A549 treated with AZD9567 at 1 μM for 4 hours (cell line): ENCODE data around the gene CIDEB. TPM values are rescaled to one million over a fixed set of nuclear protein-coding genes. Genes with fewer than 3 reads are reported as not detected.

Experiments
- total RNA-seq: library from RNA; stranded (reverse); fragments of 200-300 nt; extraction: Qiagen RNA extraction; gene quantifications from 5 replicates; pipeline ENCODE4 v1.2.3, GENCODE V29; 2022; ENCODE audit not compliant: insufficient read depth

CIDEB gene, protein sequence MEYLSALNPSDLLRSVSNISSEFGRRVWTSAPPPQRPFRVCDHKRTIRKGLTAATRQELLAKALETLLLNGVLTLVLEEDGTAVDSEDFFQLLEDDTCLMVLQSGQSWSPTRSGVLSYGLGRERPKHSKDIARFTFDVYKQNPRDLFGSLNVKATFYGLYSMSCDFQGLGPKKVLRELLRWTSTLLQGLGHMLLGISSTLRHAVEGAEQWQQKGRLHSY
- total RNA-seq: 0.09 to 0.51 TPM (median 0.32 TPM) in 4 of 5 replicates, not detected in the other

DNA sequence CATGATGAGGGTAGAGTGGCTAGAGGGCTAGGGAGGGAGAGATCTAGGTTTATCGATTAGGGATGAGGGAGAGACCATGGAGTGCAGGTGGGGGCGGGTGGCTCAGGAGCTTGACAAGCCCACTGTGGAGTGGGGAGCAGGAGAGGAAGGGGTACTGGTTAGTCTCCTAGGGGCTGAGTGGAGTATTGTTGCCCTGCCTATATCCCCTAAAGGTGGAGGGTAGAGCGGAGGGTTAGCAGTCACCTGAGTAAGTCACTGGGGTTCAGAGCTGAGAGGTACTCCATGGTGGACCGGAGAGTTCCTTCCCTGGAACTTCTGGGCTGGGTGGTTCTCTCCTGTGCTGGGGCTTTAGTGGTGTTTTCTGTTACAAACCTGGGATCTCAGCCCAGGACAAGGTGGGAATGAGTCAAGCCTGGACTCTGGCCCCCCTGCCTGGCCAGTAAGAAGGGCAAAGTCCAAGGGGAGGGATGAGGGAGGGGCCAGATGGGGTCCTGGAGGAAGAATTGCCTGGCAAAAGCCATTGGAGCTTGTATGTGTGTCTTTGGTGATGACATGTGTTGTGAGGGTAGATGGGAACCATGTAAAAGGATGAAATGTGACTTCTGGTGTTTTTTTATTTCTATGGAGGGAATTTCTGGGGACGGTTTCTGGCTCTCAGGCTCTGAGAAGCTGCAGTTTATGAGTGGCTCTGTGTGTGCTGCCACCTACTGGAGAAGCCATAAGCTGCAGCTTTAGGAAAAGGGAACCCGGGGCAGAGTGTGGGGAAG, at the start of gene CIDEB:
TSS of gene CIDEB (minus strand) at position 403 of the 767 bp plus-strand sequence. CDS start at position 284, 119 bp downstream.

DNA sequence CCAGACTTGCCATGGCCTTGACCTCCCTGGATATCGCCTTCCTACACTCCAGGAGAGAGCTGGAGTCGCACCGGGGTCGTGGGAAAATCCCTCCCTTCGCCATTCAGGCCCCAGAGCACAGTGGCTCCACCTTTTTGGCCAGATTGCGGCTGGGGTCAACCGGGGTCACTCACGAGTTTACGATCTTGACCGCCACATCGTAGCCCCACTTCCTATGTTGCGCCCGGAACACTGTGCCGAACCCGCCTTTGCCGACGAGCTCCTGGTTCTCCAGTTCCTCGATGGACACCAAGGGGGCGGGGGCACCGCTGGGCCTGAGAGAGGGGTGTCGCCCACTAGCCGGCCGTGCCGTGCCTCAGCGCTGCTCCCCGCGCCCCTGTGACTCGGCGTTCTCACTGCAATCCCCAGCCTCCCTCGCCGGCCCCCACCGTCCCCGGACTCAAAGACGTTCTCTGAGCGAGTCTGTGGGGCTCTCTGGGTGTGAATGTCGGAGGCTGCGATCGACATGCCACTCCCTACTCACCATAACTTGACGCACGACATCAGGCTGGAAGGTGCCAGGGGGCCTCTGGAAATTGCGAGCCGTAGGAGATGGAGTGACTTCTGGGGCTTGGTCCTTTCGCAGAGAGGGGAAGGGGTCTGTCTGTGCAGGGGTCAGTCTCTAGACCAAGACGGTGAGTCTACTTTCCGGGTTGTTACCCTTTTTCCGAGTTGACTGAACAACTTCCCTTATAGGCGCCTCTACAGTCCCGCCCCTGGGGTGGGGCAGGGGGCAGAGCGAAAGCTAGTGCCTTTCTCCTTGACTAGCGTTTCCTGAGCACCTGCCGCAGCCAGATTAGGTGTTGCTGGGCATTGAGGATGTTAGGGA, 31.7 kb upstream of the CIDEB start, which contains the start of gene RIPK3:
TSS of gene RIPK3 (minus strand) at position 708 of the 868 bp plus-strand sequence. CDS start at position 543, 165 bp downstream.

DNA sequence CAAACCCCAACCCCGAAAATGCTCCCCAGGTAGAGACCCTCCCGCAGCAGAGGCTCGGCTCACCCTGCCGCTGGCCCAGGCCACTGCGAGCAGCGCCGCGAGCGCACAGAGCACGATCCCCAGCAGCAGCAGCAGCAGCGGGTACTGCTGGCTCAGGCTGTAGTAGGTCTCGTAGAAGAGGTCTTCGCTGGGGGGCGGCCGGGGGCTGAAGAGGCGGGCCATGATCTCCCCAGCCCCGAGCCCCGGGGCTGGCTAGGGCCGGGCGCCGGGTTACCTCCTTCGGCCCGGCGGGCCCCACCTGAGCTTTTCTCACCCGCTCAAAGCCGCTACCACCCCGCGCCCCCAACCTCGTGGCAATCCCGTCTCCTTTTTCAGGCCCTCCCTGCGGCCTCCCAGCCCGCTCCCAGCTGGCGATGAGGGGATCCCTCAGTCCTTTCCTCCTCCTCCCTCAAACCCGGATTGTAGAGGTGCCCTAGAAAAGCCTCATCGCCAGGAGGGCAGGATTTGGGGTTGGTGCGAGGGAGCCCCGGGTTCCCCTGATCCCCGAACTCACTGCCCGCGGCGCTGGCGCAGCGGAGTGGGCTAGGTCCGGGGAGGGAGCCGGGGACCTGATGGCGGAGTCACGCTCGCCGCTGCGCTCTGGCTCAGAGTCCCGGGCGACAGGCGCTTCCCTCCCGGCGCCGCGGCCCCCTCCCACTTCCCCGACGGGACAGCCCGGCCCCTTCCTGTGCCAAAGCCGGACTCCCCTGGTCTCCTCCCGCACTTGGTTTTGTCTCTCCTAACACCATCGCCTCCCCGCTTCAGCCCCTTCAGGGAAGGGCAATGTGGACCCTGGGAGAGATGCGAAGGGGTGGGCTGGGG, 26.9 kb upstream of the CIDEB start, which contains the start of gene ADCY4:
TSS of gene ADCY4 (minus strand) at position 641 of the 861 bp plus-strand sequence. CDS start at position 222, 419 bp downstream.

DNA sequence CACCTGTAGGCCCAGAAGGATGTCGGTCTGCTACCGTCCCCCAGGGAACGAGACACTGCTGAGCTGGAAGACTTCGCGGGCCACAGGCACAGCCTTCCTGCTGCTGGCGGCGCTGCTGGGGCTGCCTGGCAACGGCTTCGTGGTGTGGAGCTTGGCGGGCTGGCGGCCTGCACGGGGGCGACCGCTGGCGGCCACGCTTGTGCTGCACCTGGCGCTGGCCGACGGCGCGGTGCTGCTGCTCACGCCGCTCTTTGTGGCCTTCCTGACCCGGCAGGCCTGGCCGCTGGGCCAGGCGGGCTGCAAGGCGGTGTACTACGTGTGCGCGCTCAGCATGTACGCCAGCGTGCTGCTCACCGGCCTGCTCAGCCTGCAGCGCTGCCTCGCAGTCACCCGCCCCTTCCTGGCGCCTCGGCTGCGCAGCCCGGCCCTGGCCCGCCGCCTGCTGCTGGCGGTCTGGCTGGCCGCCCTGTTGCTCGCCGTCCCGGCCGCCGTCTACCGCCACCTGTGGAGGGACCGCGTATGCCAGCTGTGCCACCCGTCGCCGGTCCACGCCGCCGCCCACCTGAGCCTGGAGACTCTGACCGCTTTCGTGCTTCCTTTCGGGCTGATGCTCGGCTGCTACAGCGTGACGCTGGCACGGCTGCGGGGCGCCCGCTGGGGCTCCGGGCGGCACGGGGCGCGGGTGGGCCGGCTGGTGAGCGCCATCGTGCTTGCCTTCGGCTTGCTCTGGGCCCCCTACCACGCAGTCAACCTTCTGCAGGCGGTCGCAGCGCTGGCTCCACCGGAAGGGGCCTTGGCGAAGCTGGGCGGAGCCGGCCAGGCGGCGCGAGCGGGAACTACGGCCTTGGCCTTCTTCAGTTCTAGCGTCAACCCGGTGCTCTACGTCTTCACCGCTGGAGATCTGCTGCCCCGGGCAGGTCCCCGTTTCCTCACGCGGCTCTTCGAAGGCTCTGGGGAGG, 3.1 kb upstream of the CIDEB start, which contains the start of gene LTB4R:
TSS of gene LTB4R (plus strand) at position 857 of the 959 bp plus-strand sequence. CDS start 4,150 bp downstream, outside the sequence.

DNA sequence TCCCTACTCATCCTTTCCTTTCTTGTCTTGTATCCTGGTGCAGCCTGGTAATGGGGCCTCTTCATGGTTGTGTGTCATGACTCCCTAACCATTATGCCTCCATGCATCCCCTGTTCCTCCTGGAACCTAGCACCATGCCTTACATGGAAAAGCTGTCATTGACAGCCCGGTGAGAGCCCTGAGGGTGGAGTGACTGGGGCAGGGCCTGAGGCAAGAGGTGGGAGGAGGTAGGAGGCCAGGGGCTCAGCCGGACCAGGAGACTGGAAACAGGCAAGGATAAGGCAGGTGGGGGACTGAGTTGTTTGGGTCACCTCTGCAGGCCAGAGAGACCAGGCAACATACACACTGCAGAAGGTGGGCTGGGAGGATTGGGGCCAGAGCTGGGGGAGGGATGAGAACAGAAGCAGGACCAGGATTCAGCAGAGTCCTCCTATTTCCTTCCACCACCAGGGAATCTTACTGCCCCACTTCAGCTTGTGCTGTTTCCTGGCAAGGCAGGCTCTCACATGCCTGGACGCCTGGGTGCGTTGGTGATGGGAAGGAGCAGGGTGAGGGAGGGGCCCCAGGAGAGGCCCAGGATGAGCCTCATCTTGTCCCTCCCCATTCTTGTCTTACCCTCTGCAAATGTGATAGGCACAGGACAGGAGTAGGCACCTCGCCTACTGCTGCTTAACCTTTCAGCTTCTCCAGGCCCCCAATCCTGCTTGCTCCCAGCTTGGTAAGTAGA, 1.9 kb upstream of the CIDEB start, which contains the start of gene LTB4R2:
TSS of gene LTB4R2 (plus strand) at position 603 of the 727 bp plus-strand sequence. CDS start 525 bp downstream, outside the sequence.

DNA sequence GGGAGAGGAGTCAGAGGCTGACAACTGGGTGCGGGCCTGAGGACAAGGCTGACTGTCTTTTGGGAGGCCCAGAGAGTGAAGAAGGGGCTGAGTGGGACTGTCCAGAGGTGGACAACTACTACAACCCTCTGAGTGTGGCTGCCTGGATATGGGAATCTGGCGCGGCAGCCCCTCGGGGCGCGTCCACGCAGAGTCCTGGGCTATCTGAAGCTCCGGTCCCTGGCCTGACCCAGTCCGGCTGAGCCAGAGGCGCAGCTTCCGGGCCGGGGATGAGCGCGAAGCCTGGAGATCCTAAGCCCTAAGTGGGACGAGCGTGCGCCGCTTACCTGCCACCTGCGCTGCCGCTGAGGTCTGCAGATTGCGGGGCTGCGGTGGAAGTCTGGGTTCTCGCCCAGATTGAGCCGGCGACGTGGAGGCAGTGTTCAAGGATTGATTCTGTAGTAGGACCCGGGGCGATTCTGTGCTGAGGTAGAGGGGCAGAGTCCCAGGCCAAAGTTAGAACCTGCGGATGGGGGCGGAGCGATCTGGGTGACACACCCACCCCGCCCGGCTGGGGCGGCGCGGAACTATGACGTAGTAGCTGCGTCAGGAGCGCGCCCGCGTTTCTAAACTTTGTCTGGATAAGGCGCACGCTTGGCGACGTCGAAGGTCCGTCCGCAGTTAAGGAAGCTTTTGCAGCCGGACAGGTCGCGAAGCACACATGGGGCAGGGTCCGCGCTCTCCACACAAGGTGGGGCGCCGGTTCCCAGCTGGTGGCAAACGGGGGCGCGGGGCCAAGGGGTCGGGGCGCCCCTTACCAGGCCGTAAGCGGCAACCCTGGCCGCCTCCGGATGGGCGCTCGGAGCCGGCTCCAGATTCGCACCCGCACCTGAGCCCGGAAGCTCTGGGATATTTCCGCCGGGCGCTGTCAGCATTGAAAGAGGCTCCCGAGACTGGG, 8.3 kb downstream of the CIDEB start, which contains the start of the genes DHRS1 and NOP9:
TSS of gene DHRS1 (minus strand) at position 526 of the 937 bp plus-strand sequence. CDS start 674 bp downstream, outside the sequence.
TSS of gene NOP9 (plus strand) at position 596 of the 937 bp plus-strand sequence. CDS start at position 701, 105 bp downstream.

DNA sequence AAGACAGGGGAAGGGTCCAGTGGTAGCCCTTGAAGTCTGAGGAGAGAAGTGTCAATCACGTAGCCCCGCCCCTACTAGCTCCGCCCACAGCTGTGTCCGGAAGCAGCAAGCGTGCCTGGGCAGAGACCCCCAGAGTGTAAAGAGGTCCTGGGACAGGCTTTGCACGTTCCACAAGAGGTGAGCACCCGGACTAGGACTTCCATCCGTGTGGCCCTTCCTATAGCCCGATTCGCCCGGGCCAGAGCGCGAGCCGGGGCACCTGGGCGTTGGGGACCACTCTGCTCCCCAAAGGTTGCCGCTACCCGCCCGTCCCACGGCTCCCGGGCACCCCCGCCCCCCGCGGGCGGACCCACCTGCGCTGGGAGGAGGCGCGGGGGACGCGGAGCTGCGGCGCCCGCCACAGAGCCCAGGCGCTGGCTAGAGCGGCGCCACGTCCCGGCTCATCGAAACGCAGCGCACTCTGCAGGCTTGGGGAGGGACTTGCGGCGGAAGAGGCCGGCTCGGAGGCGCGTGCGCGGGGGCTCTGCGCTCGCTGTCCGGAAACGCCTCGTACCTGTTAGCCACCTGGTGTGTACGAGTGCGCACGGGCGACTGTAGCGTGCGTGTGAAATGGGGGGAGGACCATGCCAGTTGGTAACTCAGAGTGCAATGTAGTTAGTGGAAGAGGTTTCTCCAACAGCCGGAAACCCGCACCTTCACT, 36.5 kb downstream of the CIDEB start, which contains the start of gene RABGGTA:
TSS of gene RABGGTA (minus strand) at position 464 of the 700 bp plus-strand sequence. CDS start 482 bp downstream, outside the sequence.

DNA sequence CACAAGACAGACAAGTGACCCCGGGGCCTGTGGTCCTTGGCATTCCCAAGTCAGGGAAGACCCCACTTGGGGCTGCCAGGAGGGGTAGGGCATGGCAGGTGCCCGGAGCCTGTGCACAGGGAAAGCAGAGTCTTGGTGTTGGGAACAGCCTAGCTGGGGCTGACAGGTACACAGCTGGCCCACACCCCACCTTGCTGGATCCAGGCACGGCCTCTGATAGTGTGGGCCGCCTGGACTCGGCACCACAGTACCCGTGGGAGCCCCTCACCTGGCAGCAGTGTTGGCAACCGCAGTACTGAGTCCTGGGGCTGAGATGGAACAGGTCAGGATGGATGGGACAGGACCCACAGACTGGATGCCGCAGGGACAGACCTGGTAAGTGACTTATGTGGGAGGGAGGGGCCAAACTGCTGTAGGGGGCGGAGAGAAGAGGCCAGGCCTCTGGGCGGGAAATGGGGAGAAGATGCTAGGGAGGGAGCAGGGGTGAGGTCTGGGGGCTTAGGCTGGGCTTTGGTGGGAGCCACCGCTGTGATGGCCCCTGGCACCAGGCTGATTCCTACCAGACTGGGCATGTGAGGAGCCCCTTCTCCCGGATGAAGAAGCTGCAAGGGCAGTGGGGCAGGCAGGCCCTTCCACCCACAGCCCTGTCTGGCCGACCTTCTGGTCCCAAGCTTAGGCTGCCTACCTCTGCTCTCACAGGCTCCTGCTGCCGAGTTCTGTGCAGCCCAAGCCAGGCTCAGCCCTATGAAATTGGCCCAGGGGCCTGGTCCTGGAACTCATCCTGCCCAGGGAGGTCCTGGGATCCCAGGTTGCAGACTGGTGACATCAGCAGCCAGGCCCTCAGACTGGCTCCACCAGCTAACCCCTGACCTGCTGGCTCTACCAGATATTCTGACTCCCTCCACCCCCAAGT, 44.7 kb downstream of the CIDEB start, which contains the start of gene TGM1:
TSS of gene TGM1 (minus strand) at position 357 of the 913 bp plus-strand sequence. CDS start 825 bp downstream, outside the sequence.

Other genes starting within 250 kb of the CIDEB start
- gene CPNE6, start 236.4 kb downstream of the CIDEB start, total RNA-seq: 0.03 to 0.11 TPM (median 0.05 TPM) in 3 of 5 replicates, not detected in the others
- gene PCK2, start 213.7 kb downstream of the CIDEB start, total RNA-seq: 18.9 to 22.7 TPM (median 21.0 TPM) in 5 replicates
- gene DCAF11, start 193.2 kb downstream of the CIDEB start, total RNA-seq: 19.7 to 29.9 TPM (median 20.1 TPM) in 5 replicates
- gene NRL, start 193.0 kb downstream of the CIDEB start, total RNA-seq: 0.77 to 1.0 TPM (median 0.88 TPM) in 4 of 5 replicates, not detected in the other
- gene FITM1, start 177.3 kb downstream of the CIDEB start, total RNA-seq: 0.09 to 0.11 TPM in 2 of 5 replicates, not detected in the others
- gene PSME1, start 171.8 kb downstream of the CIDEB start, total RNA-seq: 157 to 178 TPM (median 167 TPM) in 5 replicates
- gene EMC9, start 166.4 kb downstream of the CIDEB start, total RNA-seq: 47.3 to 67.1 TPM (median 62.0 TPM) in 5 replicates
- 132 to 193 TPM (median 160 TPM) in 5 replicates for gene PSME2, start 161.4 kb downstream of the CIDEB start, total RNA-seq
- gene RNF31, start 160.5 kb downstream of the CIDEB start, total RNA-seq: 27.3 to 37.8 TPM (median 34.3 TPM) in 5 replicates
- gene IRF9, start 146.7 kb downstream of the CIDEB start, total RNA-seq: 9.1 to 15.9 TPM (median 13.6 TPM) in 5 replicates
- gene REC8, start 135.9 kb downstream of the CIDEB start, total RNA-seq: 3.3 to 6.0 TPM (median 4.0 TPM) in 5 replicates
- 73.9 to 90.6 TPM (median 84.9 TPM) in 5 replicates for gene IPO4, start 119.2 kb downstream of the CIDEB start, total RNA-seq
- gene TM9SF1, start 112.5 kb downstream of the CIDEB start, total RNA-seq: 56.1 to 71.9 TPM (median 59.3 TPM) in 5 replicates
- not detected in 5 replicates for gene TSSK4, start 102.3 kb downstream of the CIDEB start, total RNA-seq
- 77.6 to 89.1 TPM (median 81.5 TPM) in 5 replicates for gene CHMP4A, start 94.5 kb downstream of the CIDEB start, total RNA-seq
- gene MDP1, start 91.9 kb downstream of the CIDEB start, total RNA-seq: 20.7 to 31.9 TPM (median 29.7 TPM) in 5 replicates
- 348 to 468 TPM (median 465 TPM) in 5 replicates for gene NEDD8, start 75.6 kb downstream of the CIDEB start, total RNA-seq
- 53.0 to 75.8 TPM (median 56.4 TPM) in 5 replicates for gene GMPR2, start 75.0 kb downstream of the CIDEB start, total RNA-seq
- 32.1 to 39.8 TPM (median 39.2 TPM) in 5 replicates for gene TINF2, start 65.4 kb downstream of the CIDEB start, total RNA-seq
- 0.66 to 1.5 TPM (median 1.0 TPM) in 4 of 5 replicates, not detected in the other for gene TGM1, start 44.8 kb downstream of the CIDEB start, total RNA-seq
- gene RABGGTA, start 36.4 kb downstream of the CIDEB start, total RNA-seq: 15.3 to 23.4 TPM (median 16.9 TPM) in 5 replicates
- 9.7 to 13.7 TPM (median 12.1 TPM) in 5 replicates for gene DHRS1, start 8.2 kb downstream of the CIDEB start, total RNA-seq
- gene NOP9, start 8.1 kb downstream of the CIDEB start, total RNA-seq: 14.4 to 18.4 TPM (median 16.9 TPM) in 5 replicates
- gene LTB4R2, start 2.2 kb upstream of the CIDEB start, total RNA-seq: 5.2 to 8.2 TPM (median 6.0 TPM) in 4 of 5 replicates, not detected in the other
- 5.7 to 9.1 TPM (median 7.6 TPM) in 5 replicates for gene LTB4R, start 3.5 kb upstream of the CIDEB start, total RNA-seq
- gene ADCY4, start 27.1 kb upstream of the CIDEB start, total RNA-seq: not detected in 5 replicates
- not detected in 5 replicates for gene RIPK3, start 32.0 kb upstream of the CIDEB start, total RNA-seq
- 0.05 to 0.45 TPM (median 0.20 TPM) in 4 of 5 replicates, not detected in the other for gene NFATC4, start 60.2 kb upstream of the CIDEB start, total RNA-seq
- 0.15 to 0.26 TPM (median 0.16 TPM) in 4 of 5 replicates, not detected in the other for gene NYNRIN, start 91.0 kb upstream of the CIDEB start, total RNA-seq
- 1.0 to 3.9 TPM (median 1.3 TPM) in 5 replicates for gene CBLN3, start 121.7 kb upstream of the CIDEB start, total RNA-seq
- 22.1 to 29.0 TPM (median 27.5 TPM) in 5 replicates for gene KHNYN, start 122.0 kb upstream of the CIDEB start, total RNA-seq
- gene SDR39U1, start 134.8 kb upstream of the CIDEB start, total RNA-seq: 42.3 to 51.1 TPM (median 50.2 TPM) in 5 replicates
- gene CMA1, start 200.3 kb upstream of the CIDEB start, total RNA-seq: not detected in 5 replicates